Astrocyte (in vitro differentiated cells and primary cell): Measurements from ENCODE around the gene TFAP2A.

Experiments
- CTCF ChIP-seq: IDR thresholded peaks from 2 replicates; pipeline ENCODE4 v1.5.1; 2011; ENCODE audit warnings: low read depth, mild to moderate bottlenecking, inconsistent platforms, low read length, moderate library complexity; ENCODE audit not compliant: insufficient read depth
- EZH2 ChIP-seq: IDR thresholded peaks from 2 replicates; pipeline ENCODE4 v1.6.1; 2012; ENCODE audit warnings: mild to moderate bottlenecking, low read length, inconsistent platforms; ENCODE audit not compliant: insufficient read depth

- TF ChIP-seq EZH2 (no peak), CTCF (no peak)
Measured at GRCh38 chr6:10422737-10423034, 7.8 kb upstream of the TFAP2A start.
